K562 (cell line): ENCODE measurements around the gene CEP95.

Experiments
- BACH1 ChIP-seq: fragments of 200-800 bp; sonication (Bioruptor generic); IDR thresholded peaks from 2 replicates; pipeline ENCODE4 v1.6.1; 2016; ENCODE audit warnings: missing genetic modification characterization, missing compliant biosample characterization
- CSDE1 ChIP-seq, 2 experiments: fragments of 450-650 bp; IDR thresholded peaks; 2 replicates each; pipeline ENCODE4 v1.6.1; 2016; ENCODE audit warnings: mild to moderate bottlenecking in 1 of 2
- FOSL1 ChIP-seq: fragments of 200-800 bp; sonication (Bioruptor generic); conservative IDR thresholded peaks from 2 replicates; pipeline ENCODE4 v1.6.1; 2016; ENCODE audit warnings: missing genetic modification characterization, missing compliant biosample characterization
- HMBOX1 ChIP-seq: sonication (generic); IDR thresholded peaks from 2 replicates; pipeline ENCODE4 v1.6.1; 2016
- HMG20B ChIP-seq: fragments of 250-450 bp; sonication (Bioruptor Pico); IDR thresholded peaks from 2 replicates; pipeline ENCODE4 v1.5.0; 2021; ENCODE audit warnings: mild to moderate bottlenecking
- KLF10 ChIP-seq: fragments of 250-450 bp; sonication (Bioruptor Pico); IDR thresholded peaks from 2 replicates; pipeline ENCODE4 v1.6.1; 2021; ENCODE audit warnings: matching md5 sums
- NFYB ChIP-seq: IDR thresholded peaks from 2 replicates; pipeline ENCODE4 v1.6.1; 2011; ENCODE audit warnings: mild to moderate bottlenecking, moderate library complexity; ENCODE audit not compliant: insufficient read length; ENCODE audit errors: extremely low read depth
- POLR2H ChIP-seq: IDR thresholded peaks from 2 replicates; pipeline ENCODE4 v1.6.1; 2016; ENCODE audit warnings: missing genetic modification characterization, low read depth, mild to moderate bottlenecking, control low read depth, missing compliant biosample characterization, moderate library complexity
- RAD21 ChIP-seq, 2 experiments: fragments of 250-450 bp in 1 of 2; fragments of 450-650 bp in 1 of 2; sonication (Bioruptor Pico) in 1 of 2; formaldehyde crosslinking in 1 of 2; IDR thresholded peaks in 1 of 2; conservative IDR thresholded peaks in 1 of 2; 2 replicates each; pipeline versions ENCODE4 v1.4.0 to v1.8.0; 2020 to 2022; ENCODE audit warnings: mild to moderate bottlenecking in 2 of 2, moderate library complexity in 1 of 2
- SIN3A ChIP-seq, 2 experiments: fragments of 150-350 bp in 1 of 2; IDR thresholded peaks; 2 replicates each; pipeline ENCODE4 v1.6.1; 2011 to 2016; ENCODE audit warnings: borderline replicate concordance in 2 of 2, low read depth in 2 of 2, low read length in 2 of 2, mild to moderate bottlenecking in 2 of 2, moderate library complexity in 2 of 2; ENCODE audit not compliant: control insufficient read depth in 1 of 2
- TF ChIP-seq, protein P1 (sequence below), 3 experiments: IDR thresholded peaks in 2 of 3; conservative IDR thresholded peaks in 1 of 3; 2 replicates each; pipeline ENCODE4 v1.5.1; 2011 to 2012; ENCODE audit warnings: low read length in 3 of 3, mild to moderate bottlenecking in 3 of 3, control low read depth in 2 of 3, improper control_type of control experiment in 1 of 3, inconsistent platforms in 1 of 3, low read depth in 1 of 3, mixed read lengths in 1 of 3, moderate library complexity in 1 of 3; ENCODE audit not compliant: insufficient read depth in 2 of 3

- TF ChIP-seq FOSL1 (tag) (no peak), KLF10 (CRISPR knock-in tag) (no peak), NFYB (no peak), SIN3A (IDR thresholded peaks at IDR 0.05; ENCODE audit: borderline replicate concordance in 2 of 2, control insufficient read depth in 1 of 2, low read depth in 2 of 2, low read length in 2 of 2) (peak in 1 of 2 experiments; percentile 92; a peak in 3 of 4 replicates), CSDE1 (IDR thresholded peaks at IDR 0.05) (no peak), BACH1 (tag) (no peak), POLR2H (tag) (no peak), HMBOX1 (no peak), HMG20B (CRISPR knock-in tag) (no peak), RAD21 (CRISPR knock-in tag; conservative IDR thresholded peaks at IDR 0.05 in 1 of 2, IDR thresholded peaks at IDR 0.05 in 1 of 2) (peak; percentile 20 to 21; a peak in 2 of 4 replicates)
- TF ChIP-seq, protein P1, sequence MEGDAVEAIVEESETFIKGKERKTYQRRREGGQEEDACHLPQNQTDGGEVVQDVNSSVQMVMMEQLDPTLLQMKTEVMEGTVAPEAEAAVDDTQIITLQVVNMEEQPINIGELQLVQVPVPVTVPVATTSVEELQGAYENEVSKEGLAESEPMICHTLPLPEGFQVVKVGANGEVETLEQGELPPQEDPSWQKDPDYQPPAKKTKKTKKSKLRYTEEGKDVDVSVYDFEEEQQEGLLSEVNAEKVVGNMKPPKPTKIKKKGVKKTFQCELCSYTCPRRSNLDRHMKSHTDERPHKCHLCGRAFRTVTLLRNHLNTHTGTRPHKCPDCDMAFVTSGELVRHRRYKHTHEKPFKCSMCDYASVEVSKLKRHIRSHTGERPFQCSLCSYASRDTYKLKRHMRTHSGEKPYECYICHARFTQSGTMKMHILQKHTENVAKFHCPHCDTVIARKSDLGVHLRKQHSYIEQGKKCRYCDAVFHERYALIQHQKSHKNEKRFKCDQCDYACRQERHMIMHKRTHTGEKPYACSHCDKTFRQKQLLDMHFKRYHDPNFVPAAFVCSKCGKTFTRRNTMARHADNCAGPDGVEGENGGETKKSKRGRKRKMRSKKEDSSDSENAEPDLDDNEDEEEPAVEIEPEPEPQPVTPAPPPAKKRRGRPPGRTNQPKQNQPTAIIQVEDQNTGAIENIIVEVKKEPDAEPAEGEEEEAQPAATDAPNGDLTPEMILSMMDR (IDR thresholded peaks at IDR 0.05 in 2 of 3, conservative IDR thresholded peaks at IDR 0.05 in 1 of 3; ENCODE audit: insufficient read depth in 2 of 3, low read depth in 1 of 3, low read length in 3 of 3), result peak; percentile 48 to 63 (median 60); a peak in 4 of 6 replicates
Observed at GRCh38 chr17:64507413-64507782, 621 bp downstream of the CEP95 start.
